Progenitor cell of endocrine pancreas (in vitro differentiated cells): ENCODE measurements around the gene NOS2. TPM values are rescaled to one million over a fixed set of nuclear protein-coding genes. Genes with fewer than 3 reads are reported as not detected.
"Not testable (repeated sequence)": the region's sequence is repeated elsewhere in the genome, so short reads cannot be mapped to it uniquely, and the experiment has no call there.

Source experiments
- DNase-seq: peaks from one replicate; pipeline ENCODE4 v3.0.0; 2021; ENCODE audit warnings: low spot score; ENCODE audit not compliant: unreplicated experiment
- H3K27ac Mint-ChIP-seq: 2 replicates; pipeline ENCODE4 v1.8.0; 2021; ENCODE audit warnings: mild to moderate bottlenecking, moderate library complexity, mixed read lengths
- H3K27me3 Mint-ChIP-seq: 2 replicates; pipeline ENCODE4 v1.8.0; 2021; ENCODE audit warnings: mixed read lengths
- H3K36me3 Mint-ChIP-seq: 2 replicates; pipeline ENCODE4 v1.8.0; 2022; ENCODE audit warnings: mixed read lengths; ENCODE audit not compliant: insufficient read depth
- H3K4me1 Mint-ChIP-seq: 2 replicates; pipeline ENCODE4 v1.8.0; 2021; ENCODE audit warnings: low read depth, mixed read lengths
- H3K4me3 Mint-ChIP-seq: 2 replicates; pipeline ENCODE4 v1.8.0; 2021; ENCODE audit warnings: low read depth, mild to moderate bottlenecking, moderate library complexity, mixed read lengths
- H3K9me3 Mint-ChIP-seq: 2 replicates; pipeline ENCODE4 v1.8.0; 2021; ENCODE audit warnings: low read depth, mixed read lengths
- CTCF ChIP-seq: fragments of 200-600 bp; sonication (generic); IDR thresholded peaks from one replicate; pipeline ENCODE4 v1.5.0; 2021; ENCODE audit warnings: antibody characterized with exemption, mild to moderate bottlenecking; ENCODE audit not compliant: unreplicated experiment
- total RNA-seq: library from RNA; stranded (reverse); gene quantifications from 2 replicates; pipeline ENCODE4 v1.2.1, GENCODE V29; 2021

Gene NOS2
- total RNA-seq, 1 donor from 2014 or later = 1.6 TPM

GRCh38 chr17:27834571-27834970 is 34.2 kb upstream of the NOS2 start:
- Mint-ChIP-seq H3K27ac (no peak overlapping the region), H3K4me1 (peaks cover 5% of the 10 kb centered on the region), H3K9me3 (peaks cover 4% of the 10 kb centered on the region), H3K36me3 (peaks cover 2% of the 10 kb centered on the region), H3K27me3 (no peaks in the 10 kb centered on the region), H3K4me3 (no peak overlapping the region)
- no peak for DNase-seq
- no peak for TF ChIP-seq CTCF

- peaks cover 4% of the 10 kb centered on the region for H3K9me3 Mint-ChIP-seq
- no peak overlapping the region for H3K4me3 Mint-ChIP-seq
- no peak overlapping the region for H3K27ac Mint-ChIP-seq
- H3K4me1 Mint-ChIP-seq = peaks cover 5% of the 10 kb centered on the region
- H3K27me3 Mint-ChIP-seq = peaks cover 6% of the 10 kb centered on the region
- H3K36me3 Mint-ChIP-seq = peaks cover 2% of the 10 kb centered on the region
- no peak for TF ChIP-seq CTCF
- DNase-seq = no peak
Observed at GRCh38 chr17:27832831-27833230, 32.5 kb upstream of the NOS2 start.

GRCh38 chr17:27829888-27830287 is 29.6 kb upstream of the NOS2 start:
- H3K4me3 Mint-ChIP-seq, H3K36me3 Mint-ChIP-seq, H3K27ac Mint-ChIP-seq, H3K9me3 Mint-ChIP-seq, H3K4me1 Mint-ChIP-seq, DNase-seq: not testable (repeated sequence)
- H3K27me3 Mint-ChIP-seq = peaks cover 25% of the 10 kb centered on the region

GRCh38 chr17:27829143-27829711 is 28.9 kb upstream of the NOS2 start:
- H3K4me1 Mint-ChIP-seq = peaks cover 13% of the 10 kb centered on the region
- not testable (repeated sequence) for H3K4me3 Mint-ChIP-seq, DNase-seq, H3K9me3 Mint-ChIP-seq, H3K27ac Mint-ChIP-seq, H3K36me3 Mint-ChIP-seq
- peaks cover 25% of the 10 kb centered on the region for H3K27me3 Mint-ChIP-seq

GRCh38 chr17:27825459-27825858 is 25.1 kb upstream of the NOS2 start:
- H3K36me3 Mint-ChIP-seq = peaks cover 9% of the 10 kb centered on the region
- peaks cover 36% of the 10 kb centered on the region for H3K27me3 Mint-ChIP-seq
- TF ChIP-seq CTCF = no peak
- DNase-seq = no peak
- H3K9me3 Mint-ChIP-seq = peaks cover 11% of the 10 kb centered on the region
- H3K4me1 Mint-ChIP-seq = peaks cover 14% of the 10 kb centered on the region
- no peak overlapping the region for H3K4me3 Mint-ChIP-seq
- H3K27ac Mint-ChIP-seq = no peak overlapping the region

GRCh38 chr17:27824745-27825144 is 24.4 kb upstream of the NOS2 start:
- no peak for DNase-seq
- Mint-ChIP-seq H3K27me3 (peaks cover 36% of the 10 kb centered on the region), H3K9me3 (peaks cover 11% of the 10 kb centered on the region)

More at GRCh38 chr17:27824745-27825144, 24.4 kb upstream of the NOS2 start:
- H3K27ac Mint-ChIP-seq = no peak overlapping the region
- no peak for TF ChIP-seq CTCF
- peaks cover 13% of the 10 kb centered on the region for H3K4me1 Mint-ChIP-seq
- peaks cover 9% of the 10 kb centered on the region for H3K36me3 Mint-ChIP-seq
- H3K4me3 Mint-ChIP-seq = no peak overlapping the region
